Mammary epithelial cell (primary cell): ENCODE measurements around the gene ZMYM3.
"Not testable (repeated sequence)": the region's sequence is repeated elsewhere in the genome, so short reads cannot be mapped to it uniquely, and the experiment has no call there.

Experiments used
- EZH2 ChIP-seq: IDR thresholded peaks from 2 replicates; pipeline ENCODE4 v1.6.1; 2012; ENCODE audit warnings: low read length, inconsistent platforms, borderline replicate concordance
- TF ChIP-seq, protein P1 (sequence below), 2 donors: IDR thresholded peaks in 1 of 2; conservative IDR thresholded peaks in 1 of 2; 2 replicates each; pipeline ENCODE4 v1.5.1; 2011 to 2012; ENCODE audit warnings: inconsistent platforms in 2 of 2, low read length in 2 of 2, mild to moderate bottlenecking in 2 of 2, control low read depth in 1 of 2, low read depth in 1 of 2; ENCODE audit not compliant: insufficient read depth in 1 of 2; ENCODE audit errors: extremely low read depth in 1 of 2

GRCh38 chrX:71272313-71272712 lies 18.4 kb upstream of the ZMYM3 start:
- TF ChIP-seq, protein P1, sequence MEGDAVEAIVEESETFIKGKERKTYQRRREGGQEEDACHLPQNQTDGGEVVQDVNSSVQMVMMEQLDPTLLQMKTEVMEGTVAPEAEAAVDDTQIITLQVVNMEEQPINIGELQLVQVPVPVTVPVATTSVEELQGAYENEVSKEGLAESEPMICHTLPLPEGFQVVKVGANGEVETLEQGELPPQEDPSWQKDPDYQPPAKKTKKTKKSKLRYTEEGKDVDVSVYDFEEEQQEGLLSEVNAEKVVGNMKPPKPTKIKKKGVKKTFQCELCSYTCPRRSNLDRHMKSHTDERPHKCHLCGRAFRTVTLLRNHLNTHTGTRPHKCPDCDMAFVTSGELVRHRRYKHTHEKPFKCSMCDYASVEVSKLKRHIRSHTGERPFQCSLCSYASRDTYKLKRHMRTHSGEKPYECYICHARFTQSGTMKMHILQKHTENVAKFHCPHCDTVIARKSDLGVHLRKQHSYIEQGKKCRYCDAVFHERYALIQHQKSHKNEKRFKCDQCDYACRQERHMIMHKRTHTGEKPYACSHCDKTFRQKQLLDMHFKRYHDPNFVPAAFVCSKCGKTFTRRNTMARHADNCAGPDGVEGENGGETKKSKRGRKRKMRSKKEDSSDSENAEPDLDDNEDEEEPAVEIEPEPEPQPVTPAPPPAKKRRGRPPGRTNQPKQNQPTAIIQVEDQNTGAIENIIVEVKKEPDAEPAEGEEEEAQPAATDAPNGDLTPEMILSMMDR (conservative IDR thresholded peaks at IDR 0.05 in 1 of 2, IDR thresholded peaks at IDR 0.05 in 1 of 2; ENCODE audit: extremely low read depth in 1 of 2, insufficient read depth in 1 of 2, low read depth in 1 of 2, low read length in 2 of 2): not testable (repeated sequence)
- not testable (repeated sequence) for TF ChIP-seq EZH2
